Cerebellar cortex (tissue), 1 donor: ENCODE results near the gene USP22.
"Not testable (repeated sequence)": the region's sequence is repeated elsewhere in the genome, so short reads cannot be mapped to it uniquely, and the experiment has no call there.

Source experiments
- DNase-seq: peaks from one replicate; pipeline ENCODE4 v3.0.0-alpha.2; 2015; ENCODE audit warnings: low spot score

USP22 gene

DNA sequence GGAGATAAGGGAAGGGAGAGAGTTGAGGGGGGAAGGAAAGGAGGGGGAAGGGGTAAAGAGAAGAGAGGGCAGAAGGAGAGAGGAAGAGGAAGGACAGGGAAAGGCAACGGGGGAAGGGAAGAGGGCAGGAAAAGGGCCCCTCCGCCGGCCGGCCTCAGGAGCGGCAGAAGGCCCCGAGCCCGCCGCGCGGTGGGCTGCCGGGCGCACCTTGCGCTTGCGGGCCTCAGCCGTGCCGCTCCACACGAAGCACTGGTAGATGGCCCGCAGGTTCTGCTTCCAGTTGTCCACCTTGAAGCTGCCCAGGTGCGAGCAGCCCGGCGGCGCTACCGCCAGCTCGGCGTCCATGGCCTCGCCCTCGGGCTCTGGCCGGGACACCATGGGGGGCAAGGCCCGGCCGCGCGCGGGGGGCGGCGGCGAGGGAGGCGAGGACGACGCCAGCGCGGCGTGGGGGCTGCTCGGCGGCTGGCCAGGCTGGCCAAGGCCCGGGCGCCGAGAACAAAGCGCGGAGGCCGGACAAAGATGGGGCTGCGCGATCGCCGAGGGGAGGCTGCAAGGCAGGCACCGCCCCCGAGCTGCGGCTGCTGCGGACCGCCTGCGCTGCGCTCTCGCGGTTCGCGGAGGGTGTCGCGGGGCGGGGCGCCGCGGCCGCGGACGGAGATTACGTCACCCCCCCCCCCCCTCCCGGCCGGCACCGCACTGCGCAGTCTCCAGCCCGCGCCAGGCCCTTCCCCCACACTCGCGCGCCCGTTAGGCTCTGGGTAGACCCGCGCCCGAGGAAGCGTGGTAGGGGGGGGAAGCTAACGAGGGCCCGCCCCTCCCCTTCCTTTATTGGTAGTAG lies at the start of gene USP22:
Gene USP22 (minus strand): TSS at position 554 of the 838 bp plus-strand sequence. CDS start 176 bp downstream, at position 378.
- no peak for DNase-seq

GRCh38 chr17:21090902-21091618 lies 48.2 kb upstream of the USP22 start:
- DNase-seq = no peak

DNA sequence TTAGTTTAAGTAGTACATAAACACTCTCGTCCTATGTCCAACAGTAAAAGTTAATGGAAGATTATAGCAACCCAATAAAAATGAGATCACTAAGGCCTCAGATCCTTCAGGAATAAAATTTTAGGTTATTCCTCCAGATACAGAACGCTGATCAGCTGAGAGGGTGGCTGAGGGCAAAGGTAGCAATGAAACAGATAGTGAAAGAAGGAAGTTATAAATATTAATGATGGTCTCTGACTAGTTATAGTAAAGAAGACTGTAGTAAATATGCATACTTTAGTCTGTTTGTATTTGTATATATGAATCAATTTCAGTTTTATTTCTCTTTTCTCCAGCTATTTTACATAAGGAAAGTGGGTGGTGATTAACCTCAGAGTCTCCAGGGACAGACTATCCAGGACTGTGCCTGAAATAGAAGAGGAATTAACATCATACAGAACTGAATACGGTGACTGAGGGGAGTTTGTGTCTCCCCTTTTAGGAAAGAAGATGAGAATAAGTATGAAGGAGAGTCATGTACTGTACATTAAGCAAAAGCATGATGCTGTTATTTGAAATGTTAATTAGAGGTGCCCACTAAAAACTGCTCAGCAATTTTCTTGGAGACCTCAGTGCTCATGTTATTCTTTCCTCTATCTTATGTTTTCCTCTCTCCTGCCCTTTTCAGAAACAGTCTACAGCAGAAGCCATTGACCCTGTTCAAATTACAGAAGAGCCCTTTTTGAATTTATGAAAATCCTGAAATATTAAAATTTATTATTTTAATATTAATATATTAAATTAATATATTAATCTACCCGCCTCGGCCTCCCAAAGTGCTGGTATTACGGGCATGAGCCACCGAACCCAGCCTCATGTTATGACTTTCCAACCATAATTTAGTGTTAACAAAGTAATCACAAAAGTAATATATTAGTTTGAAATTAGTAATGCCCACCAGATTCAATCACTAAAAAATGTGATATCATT lies 47.4 kb upstream of the USP22 start:
- DNase-seq = no peak

DNA sequence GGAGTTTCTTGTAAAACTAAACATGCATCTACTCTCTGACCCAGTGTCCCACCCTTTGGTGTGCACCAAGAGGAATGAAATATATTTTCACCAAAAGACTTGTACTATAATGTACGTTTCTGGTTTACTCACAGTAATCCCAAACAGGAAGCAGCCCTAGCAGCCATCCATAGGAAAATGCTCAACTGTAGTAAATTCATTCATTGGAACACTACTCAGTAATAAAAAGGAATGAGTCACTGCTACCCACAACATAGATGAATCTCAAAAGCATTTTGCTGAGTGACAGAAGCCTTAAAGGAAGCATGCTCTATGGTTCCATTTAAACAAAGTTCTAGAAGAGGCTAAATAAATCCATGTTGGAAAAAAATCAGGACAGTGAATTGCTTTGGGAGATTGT lies 46.3 kb upstream of the USP22 start:
- no peak for DNase-seq

- no peak for DNase-seq
These were observed 42.9 kb upstream of the USP22 start for GRCh38 chr17:21085707-21086106.

DNA sequence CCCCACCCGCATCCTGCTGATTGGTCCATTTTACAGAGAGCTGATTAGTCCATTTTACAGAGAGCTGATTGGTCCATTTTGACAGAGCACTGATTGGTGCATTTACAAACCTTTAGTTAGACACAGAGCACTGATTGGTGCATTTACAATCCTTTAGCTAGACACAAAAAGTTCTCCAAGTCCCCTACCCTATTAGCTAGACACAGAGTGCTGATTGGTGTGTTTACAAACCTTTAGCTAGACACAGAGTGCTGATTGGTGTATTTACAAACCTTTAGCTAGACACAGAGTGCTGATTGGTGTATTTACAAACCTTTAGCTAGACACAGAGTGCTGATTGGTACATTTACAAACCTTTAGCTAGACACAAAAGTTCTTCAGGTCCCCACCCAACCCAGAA lies 42.5 kb upstream of the USP22 start:
- not testable (repeated sequence) for DNase-seq

DNA sequence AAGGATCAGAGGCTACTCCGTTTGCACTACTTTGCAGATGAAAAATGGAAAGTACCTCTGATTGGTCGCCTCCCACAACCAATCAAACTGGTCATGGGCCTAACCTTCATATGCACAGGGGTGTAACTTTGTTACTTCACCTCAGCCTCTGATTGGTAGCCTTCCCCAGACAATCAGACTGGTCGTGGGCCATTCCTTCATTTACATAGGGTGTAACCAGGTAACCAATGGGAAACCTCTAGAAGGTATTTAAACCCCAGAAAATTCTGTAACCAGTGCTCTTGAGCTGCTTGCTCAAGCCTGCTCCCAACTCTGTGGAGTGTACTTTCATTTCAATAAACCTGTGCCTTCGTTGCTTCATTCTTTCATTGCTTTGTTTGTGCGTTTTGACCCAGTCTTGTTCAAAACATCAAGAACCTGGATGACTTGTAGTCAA lies 39.2 kb upstream of the USP22 start:
- no peak for DNase-seq

- peak; percentile 51 for DNase-seq
These were observed 36.4 kb upstream of the USP22 start for GRCh38 chr17:21079196-21079595.

- DNase-seq = peak; percentile 68
These were observed 35.4 kb upstream of the USP22 start for GRCh38 chr17:21078016-21078780.

DNA sequence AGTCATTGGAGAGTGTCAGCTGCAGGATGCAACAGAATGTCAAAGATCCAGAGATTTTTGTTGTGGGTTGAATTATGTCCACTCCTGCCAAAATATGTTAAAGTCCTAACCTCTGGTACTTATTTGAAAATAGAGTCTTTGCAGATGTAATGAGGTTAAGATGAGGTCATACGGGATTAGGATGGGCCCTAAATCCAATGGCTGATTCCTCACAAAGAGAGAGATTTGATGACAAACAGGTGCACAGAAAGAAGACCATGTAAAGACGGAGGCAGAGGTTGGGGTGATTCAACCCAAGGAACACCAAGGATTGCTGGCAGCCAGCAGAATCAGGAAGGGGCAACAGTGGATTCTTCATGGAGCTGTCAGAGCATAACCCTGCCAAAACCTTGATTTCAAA lies 34.5 kb upstream of the USP22 start:
- no peak for DNase-seq

DNA sequence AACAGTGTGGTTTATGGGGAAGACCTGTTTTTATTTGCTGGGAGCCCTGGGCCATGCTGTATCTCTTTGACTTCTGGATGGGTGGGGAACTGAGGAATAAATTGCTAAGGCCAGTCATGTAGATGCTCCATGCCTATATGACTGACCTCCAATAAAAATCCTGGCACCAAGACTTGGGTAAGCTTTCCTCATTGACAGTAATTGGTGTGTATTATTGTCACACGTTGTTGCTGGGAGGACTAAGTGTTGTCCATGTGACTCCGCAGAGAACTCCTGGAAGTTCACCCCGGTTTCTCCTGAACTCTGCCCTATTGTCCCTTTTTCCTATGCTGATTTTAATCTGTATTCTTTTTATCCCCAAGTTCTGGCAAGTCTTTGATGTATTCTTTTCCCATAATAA lies 33.4 kb upstream of the USP22 start:
- no peak for DNase-seq

GRCh38 chr17:21075739-21076085 lies 32.9 kb upstream of the USP22 start:
- DNase-seq = no peak

GRCh38 chr17:21072745-21073197 lies 30.0 kb upstream of the USP22 start:
- DNase-seq = peak; percentile 81

DNA sequence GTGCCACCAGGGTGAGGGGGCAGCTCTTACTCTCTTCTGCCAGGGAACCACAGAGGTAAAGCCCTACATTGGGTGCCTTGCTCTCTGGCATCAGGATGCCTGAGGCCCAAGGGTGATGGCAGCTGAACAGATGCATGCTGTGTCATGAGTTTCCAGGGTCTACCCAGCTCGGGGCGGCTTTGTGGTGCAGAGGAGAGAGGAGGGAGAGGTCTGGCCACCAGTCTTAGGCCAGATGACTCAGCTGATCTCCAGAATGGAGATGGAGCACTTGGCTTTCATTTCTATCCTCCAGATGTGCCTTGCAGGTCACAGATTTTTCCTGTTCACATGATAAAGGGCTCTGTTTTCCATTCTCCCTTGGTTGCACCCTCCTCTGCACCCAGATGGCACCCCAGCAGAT lies 23.6 kb upstream of the USP22 start:
- no peak for DNase-seq

GRCh38 chr17:21061971-21062526 lies 19.2 kb upstream of the USP22 start:
- DNase-seq = no peak

- DNase-seq = no peak
These were observed 18.5 kb upstream of the USP22 start for GRCh38 chr17:21061158-21061835.

GRCh38 chr17:21059761-21060160 lies 16.9 kb upstream of the USP22 start:
- no peak for DNase-seq

- DNase-seq = no peak
These were observed 15.5 kb upstream of the USP22 start for GRCh38 chr17:21058098-21058893.

DNA sequence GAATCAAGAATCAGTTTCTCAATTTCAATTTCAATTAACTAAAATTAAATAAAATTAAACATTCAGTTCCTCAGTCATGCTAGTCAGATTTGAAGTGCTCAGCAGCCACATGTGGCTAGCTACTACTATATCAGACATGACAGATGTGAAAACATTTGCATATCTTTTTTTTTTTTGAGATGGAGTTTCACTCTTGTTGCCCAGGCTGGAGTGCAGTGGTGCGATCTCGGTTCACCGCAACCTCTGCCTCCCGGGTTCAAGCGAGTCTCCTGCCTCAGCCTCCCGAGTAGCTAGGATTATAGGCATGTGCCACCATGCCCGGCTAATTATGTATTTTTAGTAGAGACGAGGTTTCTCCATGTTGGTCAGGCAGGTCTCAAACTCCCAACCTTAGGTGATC lies 10.2 kb upstream of the USP22 start:
- DNase-seq = not testable (repeated sequence)

DNA sequence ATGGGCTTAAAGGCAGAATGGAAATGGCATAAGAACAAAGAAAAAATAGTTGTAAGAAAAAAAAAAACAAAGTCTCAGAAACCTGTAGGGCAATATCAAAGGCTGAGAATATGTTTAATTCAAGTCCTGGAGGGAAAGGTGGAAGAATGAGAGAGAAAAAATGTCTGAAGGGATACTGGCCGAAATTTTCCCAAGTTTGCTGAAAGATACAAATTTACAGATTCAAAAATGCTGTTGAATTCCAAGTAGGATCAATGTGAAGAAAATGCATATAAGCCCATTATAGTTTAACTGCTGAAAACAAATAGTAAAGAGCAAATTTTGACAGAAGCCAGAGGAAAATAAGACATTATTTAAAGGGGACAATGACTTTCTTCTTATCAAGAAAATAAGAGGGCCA lies 6.6 kb upstream of the USP22 start:
- no peak for DNase-seq
